A549 (cell line): ENCODE measurements around the gene ENO3. TPM values are rescaled to one million over a fixed set of nuclear protein-coding genes. Genes with fewer than 3 reads are reported as not detected.

ENCODE experiments used
- ATAC-seq, 2 experiments: fragments of 200-7000 bp in 1 of 2; fragments of >200 bp in 1 of 2; cut with Nextera tagmentation in 1 of 2; cut with Tn5 transposase in 1 of 2; 3 replicates each; pipeline versions ENCODE4 v1.8.0 to v1.9.1; 2018 to 2020; ENCODE audit warnings: mild to moderate bottlenecking in 1 of 2, moderate library complexity in 1 of 2
- CTCF ChIA-PET: fragments of 300-600 bp; sonication (Branson Sonifier 250); formaldehyde crosslinking; extraction: SDS; loops from one replicate; lab custom pipeline; 2021; ENCODE audit warnings: antibody characterized with exemption, inconsistent platforms; lab: Yijun Ruan, JAX
- POLR2A ChIA-PET: fragments of 350-600 bp; formaldehyde crosslinking; extraction: SDS; loops from one replicate; lab custom pipeline; 2021; ENCODE audit warnings: antibody characterized with exemption, inconsistent platforms; lab: Yijun Ruan, JAX
- DNase-seq, 2 experiments: peaks; one replicate each; pipeline versions ENCODE4 v3.0.0 to v3.0.0-alpha.2; 2011 to 2016; ENCODE audit warnings: low read depth in 1 of 2, low spot score in 1 of 2
- FAIRE-seq: peaks from 2 replicates; lab custom pipeline; 2011; peaks lifted over from hg19 to GRCh38; lab: Jason Lieb, UNC
- H3K27ac ChIP-seq, 2 experiments: fragments of >200 bp; sonication (Bioruptor Twin); formaldehyde crosslinking; 3 replicates each; pipeline ENCODE4 v1.5.1; 2016 to 2017
- H3K4me1 ChIP-seq: fragments of >200 bp; sonication (Bioruptor Twin); formaldehyde crosslinking; 3 replicates; pipeline ENCODE4 v1.6.1; 2016
- H3K4me2 ChIP-seq: fragments of >200 bp; sonication (Bioruptor Twin); formaldehyde crosslinking; 3 replicates; pipeline ENCODE4 v1.6.1; 2016
- H3K4me3 ChIP-seq: fragments of >200 bp; sonication (Bioruptor Twin); formaldehyde crosslinking; 3 replicates; pipeline ENCODE4 v1.5.1; 2016
- H3K9me3 ChIP-seq: fragments of >200 bp; sonication (Bioruptor Twin); formaldehyde crosslinking; 3 replicates; pipeline ENCODE4 v1.6.1; 2016
- CBX2 ChIP-seq: fragments of 200-600 bp; sonication (generic); IDR thresholded peaks from 2 replicates; pipeline ENCODE4 v1.6.1; 2016; ENCODE audit warnings: low read depth, mild to moderate bottlenecking, borderline replicate concordance
- CEBPB ChIP-seq, 2 experiments: fragments of >200 bp in 1 of 2; sonication (Bioruptor Twin) in 1 of 2; formaldehyde crosslinking in 1 of 2; IDR thresholded peaks; 2 replicates each; pipeline ENCODE4 v1.6.1; 2012 to 2016
- CHD2 ChIP-seq: fragments of 150-350 bp; IDR thresholded peaks from 2 replicates; pipeline ENCODE4 v1.6.1; 2014; ENCODE audit warnings: low read length; ENCODE audit not compliant: partially characterized antibody
- EHF ChIP-seq: fragments of 250-450 bp; sonication (Bioruptor Pico); IDR thresholded peaks from 2 replicates; pipeline ENCODE4 v1.5.0; 2020; ENCODE audit warnings: mild to moderate bottlenecking
- FOSL2 ChIP-seq, 2 experiments: fragments of 450-650 bp in 1 of 2; fragments of >200 bp in 1 of 2; sonication (Bioruptor Twin) in 1 of 2; formaldehyde crosslinking; IDR thresholded peaks; 2 replicates each; pipeline versions ENCODE4 v1.5.0 to v1.6.1; 2016 to 2020; ENCODE audit warnings: mild to moderate bottlenecking in 1 of 2, moderate library complexity in 1 of 2
- HOXB13 ChIP-seq: fragments of 250-450 bp; sonication (Bioruptor Pico); IDR thresholded peaks from 2 replicates; pipeline ENCODE4 v1.5.0; 2020; ENCODE audit warnings: low read depth, mild to moderate bottlenecking, moderate library complexity
- HOXB5 ChIP-seq: fragments of 250-450 bp; sonication (Bioruptor Pico); IDR thresholded peaks from 2 replicates; pipeline ENCODE4 v1.5.0; 2020; ENCODE audit warnings: mild to moderate bottlenecking, moderate library complexity
- JUN ChIP-seq, 2 experiments: fragments of >200 bp; sonication (Bioruptor Twin); formaldehyde crosslinking; IDR thresholded peaks; 2 replicates in 1 of 2; 3 replicates in 1 of 2; pipeline ENCODE4 v1.6.1; 2016 to 2017
- KDM1A ChIP-seq: fragments of 200-600 bp; sonication (generic); IDR thresholded peaks from 2 replicates; pipeline ENCODE4 v1.6.1; 2016; ENCODE audit warnings: low read depth, mild to moderate bottlenecking
- MAZ ChIP-seq: fragments of 150-350 bp; IDR thresholded peaks from 2 replicates; pipeline ENCODE4 v1.6.1; 2014; ENCODE audit warnings: antibody characterized with exemption, low read depth, low read length, borderline replicate concordance
- MYC ChIP-seq: IDR thresholded peaks from 2 replicates; pipeline ENCODE4 v1.6.1; 2012; ENCODE audit warnings: mild to moderate bottlenecking, inconsistent platforms, low read length, improper control_type of control experiment, borderline replicate concordance
- PHF8 ChIP-seq: fragments of 200-600 bp; sonication (generic); IDR thresholded peaks from 2 replicates; pipeline ENCODE4 v1.6.1; 2016; ENCODE audit warnings: low read depth, mild to moderate bottlenecking, antibody characterized with exemption, moderate library complexity, borderline replicate concordance
- POLR2A ChIP-seq: IDR thresholded peaks from 2 replicates; pipeline ENCODE4 v1.6.1; 2012; ENCODE audit warnings: mild to moderate bottlenecking, low read length
- RARB ChIP-seq: fragments of 250-450 bp; sonication (Bioruptor Pico); IDR thresholded peaks from 2 replicates; pipeline ENCODE4 v1.8.0; 2021; ENCODE audit warnings: mild to moderate bottlenecking, moderate library complexity
- TFCP2L1 ChIP-seq: fragments of 250-450 bp; sonication (Bioruptor Pico); IDR thresholded peaks from 2 replicates; pipeline ENCODE4 v1.5.0; 2021; ENCODE audit warnings: mild to moderate bottlenecking
- ZSCAN20 ChIP-seq: fragments of 250-450 bp; sonication (Bioruptor Pico); IDR thresholded peaks from 2 replicates; pipeline ENCODE4 v1.8.0; 2022; ENCODE audit warnings: mild to moderate bottlenecking, moderate library complexity
- WGBS: methylation state at CpG from one replicate; pipeline ENCODE4 v1.1.6; 2017; ENCODE audit errors: missing lambda C conversion rate; 5-methylcytosine and 5-hydroxymethylcytosine counted together
- polyA plus RNA-seq, 4 experiments: library from polyadenylated mRNA; depleted of rRNA in 3 of 4; stranded (reverse); fragments of >200 nt; fragmentation: RNase III in 1 of 4; extraction: RNeasy Plus Mini Kit Qiagen cat#74134 plus additional on column Dnase treatment in 1 of 4; gene quantifications; 2 replicates in 3 of 4; 3 replicates in 1 of 4; pipeline ENCODE4 v1.2.3, GENCODE V29; 2011 to 2017
- TF ChIP-seq, protein P1 (sequence below): IDR thresholded peaks from 2 replicates; pipeline ENCODE4 v1.6.1; 2012; ENCODE audit warnings: low read depth, borderline replicate concordance
- TF ChIP-seq, protein P2 (sequence below): fragments of 450-650 bp; IDR thresholded peaks from 2 replicates; pipeline ENCODE4 v1.6.1; 2014; ENCODE audit warnings: antibody characterized with exemption
- TF ChIP-seq, protein P3 (sequence below): fragments of >200 bp; sonication (Bioruptor Twin); formaldehyde crosslinking; IDR thresholded peaks from 3 replicates; pipeline ENCODE4 v1.6.1; 2016
- TF ChIP-seq, protein P4 (sequence below): fragments of >200 bp; sonication (Bioruptor Twin); formaldehyde crosslinking; IDR thresholded peaks from 2 replicates; pipeline ENCODE4 v1.6.1; 2016
- TF ChIP-seq, protein P5 (sequence below): IDR thresholded peaks from 2 replicates; pipeline ENCODE4 v1.6.1; 2012
- TF ChIP-seq, protein P6 (sequence below): IDR thresholded peaks from 2 replicates; pipeline ENCODE4 v1.6.1; 2012

Gene ENO3
- polyA plus RNA-seq, 2 of the 4 experiments (the other 2 are of a cell fraction): 52.5 to 109 TPM

DNA sequence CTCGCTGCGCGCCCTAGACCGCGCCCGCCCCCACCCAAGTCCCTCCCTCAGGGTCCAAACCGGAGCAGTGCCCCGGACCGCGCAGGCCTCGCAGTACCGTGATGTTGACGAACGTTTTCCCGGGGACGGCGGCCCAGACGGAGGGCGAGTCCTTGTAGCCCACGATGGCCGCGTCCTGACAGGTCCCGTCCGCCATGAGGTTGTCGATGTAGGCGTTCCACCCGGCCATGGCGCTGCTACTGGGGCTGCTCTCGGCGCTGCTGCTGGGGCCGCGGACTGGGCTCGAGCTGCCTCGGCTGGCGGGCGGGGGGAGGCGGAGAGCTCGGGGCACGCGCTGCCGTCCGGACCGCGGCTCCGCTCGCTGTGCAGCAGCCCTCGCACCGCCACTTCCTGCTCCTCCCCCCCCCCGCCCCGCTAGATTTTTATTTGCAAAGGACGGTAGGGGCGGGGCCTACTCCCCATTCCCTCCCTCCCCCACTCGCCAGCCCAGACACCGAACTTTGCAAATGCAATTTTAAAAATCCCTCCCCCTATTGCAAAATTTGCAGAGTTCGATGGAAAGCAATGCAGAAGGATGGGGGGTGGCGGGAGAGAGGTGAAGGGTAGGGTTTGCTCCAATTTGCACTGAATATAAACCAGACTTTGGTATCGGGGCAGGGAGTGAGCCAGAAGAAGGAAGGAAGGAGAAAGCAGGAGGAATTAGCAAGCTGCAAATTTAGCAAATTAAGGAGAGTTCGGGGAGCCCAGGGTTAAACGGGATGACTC, 2.6 kb upstream of the ENO3 start, which contains the start of gene PFN1:
PFN1 (minus strand) TSS at position 365 of the 765 bp plus-strand sequence; CDS start at position 229, 136 bp downstream.
- H3K9me3 ChIP-seq: no peaks in the 10 kb centered on the region
- H3K4me3 ChIP-seq: peak within 1 kb of the TSS; percentile 98
- CTCF ChIA-PET: interaction anchor here (0.6 to 1.9 kb wide), 5 partner anchors 16 to 39 kb away, joined by 3 to 7 read pairs (median 3); partner anchors contain the start of genes CAMTA2 and SPAG7
- H3K4me1 ChIP-seq: peaks cover 54% of the 10 kb centered on the region
- H3K4me2 ChIP-seq: peak within 1 kb of the TSS; percentile 99
- ATAC-seq (peak; percentile 28 to 44), DNase-seq (peak; percentile 90 to 95), FAIRE-seq (no peak)
- peak within 1 kb of the TSS; percentile 99 for H3K27ac ChIP-seq
- under 1% methylated on average over 47 of the region's 59 CpGs for WGBS
- POLR2A ChIA-PET: interaction anchor here (0.9 to 5.3 kb wide), 8 partner anchors 8 to 238 kb away, joined by 3 to 68 read pairs (median 6); partner anchors contain the start of genes ARRB2, INCA1, KIF1C and RNF167
- TF ChIP-seq TFCP2L1 (CRISPR knock-in tag): no peak; the same call in 1 of the 2 replicates
- peak; percentile 45; the same call in 1 of the 2 replicates for TF ChIP-seq KDM1A
- peak; percentile 25; the same call in 1 of the 2 replicates for TF ChIP-seq FOSL2 (IDR thresholded peaks at IDR 0.05)
- no peak; the same call in 1 of the 2 replicates for TF ChIP-seq FOSL2 (CRISPR knock-in tag; IDR thresholded peaks at IDR 0.05)
- no peak for TF ChIP-seq CBX2
- TF ChIP-seq, protein P1, sequence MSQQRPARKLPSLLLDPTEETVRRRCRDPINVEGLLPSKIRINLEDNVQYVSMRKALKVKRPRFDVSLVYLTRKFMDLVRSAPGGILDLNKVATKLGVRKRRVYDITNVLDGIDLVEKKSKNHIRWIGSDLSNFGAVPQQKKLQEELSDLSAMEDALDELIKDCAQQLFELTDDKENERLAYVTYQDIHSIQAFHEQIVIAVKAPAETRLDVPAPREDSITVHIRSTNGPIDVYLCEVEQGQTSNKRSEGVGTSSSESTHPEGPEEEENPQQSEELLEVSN: peak; percentile 25; the same call in 1 of the 2 replicates
- TF ChIP-seq, protein P2, sequence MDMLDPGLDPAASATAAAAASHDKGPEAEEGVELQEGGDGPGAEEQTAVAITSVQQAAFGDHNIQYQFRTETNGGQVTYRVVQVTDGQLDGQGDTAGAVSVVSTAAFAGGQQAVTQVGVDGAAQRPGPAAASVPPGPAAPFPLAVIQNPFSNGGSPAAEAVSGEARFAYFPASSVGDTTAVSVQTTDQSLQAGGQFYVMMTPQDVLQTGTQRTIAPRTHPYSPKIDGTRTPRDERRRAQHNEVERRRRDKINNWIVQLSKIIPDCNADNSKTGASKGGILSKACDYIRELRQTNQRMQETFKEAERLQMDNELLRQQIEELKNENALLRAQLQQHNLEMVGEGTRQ: peak; percentile 30; the same call in 1 of the 2 replicates
- peak; percentile 78 to 99 for TF ChIP-seq JUN (IDR thresholded peaks at IDR 0.05)
- 0 out of 2 replicates have a peak, but pooled peaks have one; percentile 16 for TF ChIP-seq HOXB5 (CRISPR knock-in tag)
- TF ChIP-seq HOXB13 (CRISPR knock-in tag): no peak
- TF ChIP-seq, protein P3, sequence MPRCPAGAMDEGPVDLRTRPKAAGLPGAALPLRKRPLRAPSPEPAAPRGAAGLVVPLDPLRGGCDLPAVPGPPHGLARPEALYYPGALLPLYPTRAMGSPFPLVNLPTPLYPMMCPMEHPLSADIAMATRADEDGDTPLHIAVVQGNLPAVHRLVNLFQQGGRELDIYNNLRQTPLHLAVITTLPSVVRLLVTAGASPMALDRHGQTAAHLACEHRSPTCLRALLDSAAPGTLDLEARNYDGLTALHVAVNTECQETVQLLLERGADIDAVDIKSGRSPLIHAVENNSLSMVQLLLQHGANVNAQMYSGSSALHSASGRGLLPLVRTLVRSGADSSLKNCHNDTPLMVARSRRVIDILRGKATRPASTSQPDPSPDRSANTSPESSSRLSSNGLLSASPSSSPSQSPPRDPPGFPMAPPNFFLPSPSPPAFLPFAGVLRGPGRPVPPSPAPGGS: peak; percentile 94
- TF ChIP-seq MYC: peak; percentile 85
- peak; percentile 52 for TF ChIP-seq CHD2
- peak; percentile 94 for TF ChIP-seq POLR2A
- TF ChIP-seq, protein P4, sequence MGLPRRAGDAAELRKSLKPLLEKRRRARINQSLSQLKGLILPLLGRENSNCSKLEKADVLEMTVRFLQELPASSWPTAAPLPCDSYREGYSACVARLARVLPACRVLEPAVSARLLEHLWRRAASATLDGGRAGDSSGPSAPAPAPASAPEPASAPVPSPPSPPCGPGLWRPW: peak; percentile 47; the same call in 1 of the 2 replicates
- peak; percentile 81; the same call in 1 of the 2 replicates for TF ChIP-seq MAZ
- peak; percentile 95 to 99 for TF ChIP-seq CEBPB (IDR thresholded peaks at IDR 0.05)
- peak; percentile 95 for TF ChIP-seq PHF8
- no peak for TF ChIP-seq EHF (CRISPR knock-in tag)
- TF ChIP-seq RARB (CRISPR knock-in tag): no peak
- TF ChIP-seq ZSCAN20: no peak
- TF ChIP-seq, protein P5, sequence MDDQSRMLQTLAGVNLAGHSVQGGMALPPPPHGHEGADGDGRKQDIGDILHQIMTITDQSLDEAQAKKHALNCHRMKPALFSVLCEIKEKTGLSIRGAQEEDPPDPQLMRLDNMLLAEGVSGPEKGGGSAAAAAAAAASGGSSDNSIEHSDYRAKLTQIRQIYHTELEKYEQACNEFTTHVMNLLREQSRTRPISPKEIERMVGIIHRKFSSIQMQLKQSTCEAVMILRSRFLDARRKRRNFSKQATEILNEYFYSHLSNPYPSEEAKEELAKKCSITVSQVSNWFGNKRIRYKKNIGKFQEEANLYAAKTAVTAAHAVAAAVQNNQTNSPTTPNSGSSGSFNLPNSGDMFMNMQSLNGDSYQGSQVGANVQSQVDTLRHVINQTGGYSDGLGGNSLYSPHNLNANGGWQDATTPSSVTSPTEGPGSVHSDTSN: peak; percentile 49; the same call in 1 of the 2 replicates
- TF ChIP-seq, protein P6, sequence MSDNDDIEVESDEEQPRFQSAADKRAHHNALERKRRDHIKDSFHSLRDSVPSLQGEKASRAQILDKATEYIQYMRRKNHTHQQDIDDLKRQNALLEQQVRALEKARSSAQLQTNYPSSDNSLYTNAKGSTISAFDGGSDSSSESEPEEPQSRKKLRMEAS: peak; percentile 52
